Measurements from ENCODE around the gene SYT5.

GRCh38 chr19:55146078-55146704 is 33.9 kb downstream of the SYT5 start:
- TF ChIP-seq CREB5 (CRISPR knock-in tag; IDR thresholded peaks at IDR 0.05; ENCODE audit: low read depth) (no peak), BACH2 (CRISPR knock-in tag; IDR thresholded peaks at IDR 0.05; ENCODE audit: borderline replicate concordance) (no peak), CSRNP3 (CRISPR knock-in tag; IDR thresholded peaks at IDR 0.05) (no peak), ESRRG (CRISPR knock-in tag; IDR thresholded peaks at IDR 0.05) (no peak)
